Airway epithelial cell (primary cell): ENCODE results near the gene ANO1. TPM values are rescaled to one million over a fixed set of nuclear protein-coding genes. Genes with fewer than 3 reads are reported as not detected.

Source experiments
- total RNA-seq: library from RNA; depleted of rRNA; stranded (reverse); fragments of >200 nt; gene quantifications from 2 replicates; pipeline ENCODE4 v1.2.3, GENCODE V29; 2015

Gene ANO1
- total RNA-seq: 8.8 and 15.3 TPM in 2 replicates

DNA sequence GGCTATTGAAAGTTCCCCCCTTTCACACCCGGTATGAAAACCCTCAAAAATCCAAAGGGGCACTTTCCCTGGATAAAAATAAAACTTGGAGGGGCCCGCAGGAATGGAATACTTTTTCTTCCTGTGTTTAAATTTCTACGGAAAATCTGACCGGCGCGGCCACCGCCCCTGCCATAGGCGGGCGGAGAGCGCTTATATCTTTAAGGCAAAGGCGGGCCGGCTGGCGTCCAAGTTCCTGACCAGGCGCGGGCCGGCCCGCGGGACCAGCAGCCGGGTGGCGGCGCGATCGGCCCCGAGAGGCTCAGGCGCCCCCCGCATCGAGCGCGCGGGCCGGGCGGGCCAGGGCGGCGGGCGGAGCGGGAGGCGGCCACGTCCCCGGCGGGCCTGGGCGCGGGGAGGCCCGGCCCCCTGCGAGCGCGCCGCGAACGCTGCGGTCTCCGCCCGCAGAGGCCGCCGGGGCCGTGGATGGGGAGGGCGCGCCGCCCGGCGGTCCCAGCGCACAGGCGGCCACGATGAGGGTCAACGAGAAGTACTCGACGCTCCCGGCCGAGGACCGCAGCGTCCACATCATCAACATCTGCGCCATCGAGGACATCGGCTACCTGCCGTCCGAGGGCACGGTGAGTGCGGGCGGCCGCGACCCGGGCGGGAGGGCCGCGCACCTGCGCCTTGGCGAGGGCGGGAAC, at the start of gene ANO1:
TSS of gene ANO1 (plus strand) at position 223 of the 686 bp plus-strand sequence. CDS start at position 513, 290 bp downstream.

GRCh38 chr11:70202920-70203750, 125.0 kb downstream of the ANO1 start, which contains the start of gene FADD:
FADD (plus strand) TSS chr11:70203296; CDS start chr11:70203460, 164 bp downstream.

Other genes with a start within 250 kb of the ANO1 start
- 26.2 and 29.4 TPM in 2 replicates for gene FADD, start 125.0 kb downstream of the ANO1 start, total RNA-seq
- 25.3 and 27.2 TPM in 2 replicates for gene PPFIA1, start 192.4 kb downstream of the ANO1 start, total RNA-seq